Fibroblast of gingiva (primary cell): ENCODE results near the gene DCAF10.
A peak's percentile ranks its signal among the peaks of the same experiment; 100 is the strongest.
"Not testable (repeated sequence)": the region's sequence is repeated elsewhere in the genome, so short reads cannot be mapped to it uniquely, and the experiment has no call there.

Experiments used
- DNase-seq: peaks from one replicate; pipeline ENCODE4 v3.0.0-alpha.2; 2011; ENCODE audit warnings: low read depth

DCAF10 gene

DNA sequence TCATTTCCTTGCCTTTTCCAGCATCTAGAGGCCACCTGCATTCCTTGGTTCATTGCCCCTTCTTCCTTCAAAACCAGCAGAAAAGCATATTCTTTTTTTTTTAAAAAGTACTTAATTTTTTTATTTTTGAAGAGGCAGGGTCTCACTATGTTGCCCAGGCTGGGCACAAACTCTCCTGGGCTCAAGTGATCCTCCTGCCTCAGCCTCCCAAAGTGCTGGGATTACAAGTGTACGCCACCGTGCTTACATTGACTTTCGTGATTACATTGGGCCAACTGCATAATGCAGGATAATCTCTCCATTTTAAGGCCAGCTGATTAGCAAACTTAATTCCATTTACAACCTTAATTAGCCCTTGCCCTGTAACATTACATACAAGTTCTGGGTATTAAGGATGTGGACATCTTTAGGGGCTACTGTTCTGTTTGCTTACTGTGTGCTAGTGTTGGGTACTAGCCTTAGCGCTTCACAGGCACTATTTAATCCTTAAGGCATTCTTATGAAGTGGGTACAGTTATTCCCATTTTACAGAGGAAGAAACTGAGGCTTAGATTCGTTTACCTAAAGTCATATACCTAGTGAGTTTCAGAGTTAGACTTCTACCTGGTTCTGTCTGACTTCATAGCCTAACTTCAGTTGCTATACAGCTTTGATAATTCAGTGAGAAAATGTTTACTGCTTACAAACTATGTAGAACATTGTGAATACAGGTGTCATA lies 69.6 kb downstream of the DCAF10 start:
- DNase-seq: no peak

DNA sequence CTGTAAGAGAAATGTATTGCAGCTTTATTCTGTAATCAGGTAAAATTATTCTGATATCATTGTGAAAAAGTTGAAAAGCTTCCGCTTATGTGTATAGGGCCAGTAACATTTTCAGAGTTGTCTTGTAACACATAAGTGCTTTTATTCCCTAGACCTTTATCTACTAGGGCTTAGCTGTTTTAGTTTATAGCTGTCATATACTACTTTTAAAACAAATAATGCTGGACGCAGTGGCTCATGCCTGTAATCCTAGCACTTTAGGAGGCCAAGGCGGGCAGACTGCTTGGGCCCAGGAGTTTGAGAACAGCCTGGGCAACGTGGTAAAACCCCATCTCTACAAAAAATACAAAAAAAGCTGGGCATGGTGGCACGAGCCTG lies 70.2 kb downstream of the DCAF10 start:
- DNase-seq: no peak

DNA sequence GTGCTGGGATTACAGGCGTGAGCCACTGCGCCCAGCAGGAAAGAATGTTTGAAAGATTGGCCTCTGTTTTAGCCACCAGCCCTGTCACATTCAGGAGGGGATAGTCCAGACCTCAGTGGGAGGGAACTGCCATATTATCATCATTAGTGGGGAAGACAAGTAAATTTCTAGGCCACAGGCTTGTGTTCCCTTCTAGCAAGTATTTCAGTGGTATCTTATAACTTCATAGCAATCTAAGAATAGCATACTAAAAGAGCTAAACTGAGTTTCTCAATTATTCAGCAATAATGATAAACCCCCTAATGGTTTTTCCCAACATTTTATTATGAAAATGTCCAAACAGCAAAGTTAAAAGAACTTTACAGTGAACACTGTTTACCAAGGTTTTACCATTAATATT lies 73.4 kb downstream of the DCAF10 start:
- no peak for DNase-seq

GRCh38 chr9:37876376-37876775 lies 75.8 kb downstream of the DCAF10 start:
- DNase-seq: no peak

DNA sequence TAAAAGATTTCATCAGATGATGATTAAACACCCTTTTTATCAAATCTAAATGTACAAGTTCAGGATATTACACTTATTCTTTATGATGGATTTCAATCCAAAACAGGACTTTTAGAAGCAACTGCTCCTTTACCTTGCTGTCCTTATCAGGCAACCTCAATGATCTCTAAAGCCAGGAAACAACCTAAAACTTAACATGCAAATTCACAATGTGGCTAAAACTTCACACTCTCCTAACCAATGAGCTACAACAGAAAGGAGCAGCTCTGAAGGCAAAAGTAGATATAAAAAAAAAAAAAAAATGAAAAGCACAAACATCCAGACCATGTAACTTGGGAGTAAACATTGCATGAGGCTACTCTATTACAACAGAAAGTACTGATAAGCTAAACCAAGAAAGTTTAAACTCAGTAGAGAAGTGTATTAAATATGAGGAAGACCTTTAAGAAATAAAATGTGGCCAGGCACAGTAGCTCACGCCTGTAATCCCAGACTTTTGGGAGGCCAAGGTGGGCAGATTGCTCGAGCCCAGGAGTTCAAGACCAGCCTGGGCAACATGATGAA lies 80.4 kb downstream of the DCAF10 start:
- no peak for DNase-seq

DNA sequence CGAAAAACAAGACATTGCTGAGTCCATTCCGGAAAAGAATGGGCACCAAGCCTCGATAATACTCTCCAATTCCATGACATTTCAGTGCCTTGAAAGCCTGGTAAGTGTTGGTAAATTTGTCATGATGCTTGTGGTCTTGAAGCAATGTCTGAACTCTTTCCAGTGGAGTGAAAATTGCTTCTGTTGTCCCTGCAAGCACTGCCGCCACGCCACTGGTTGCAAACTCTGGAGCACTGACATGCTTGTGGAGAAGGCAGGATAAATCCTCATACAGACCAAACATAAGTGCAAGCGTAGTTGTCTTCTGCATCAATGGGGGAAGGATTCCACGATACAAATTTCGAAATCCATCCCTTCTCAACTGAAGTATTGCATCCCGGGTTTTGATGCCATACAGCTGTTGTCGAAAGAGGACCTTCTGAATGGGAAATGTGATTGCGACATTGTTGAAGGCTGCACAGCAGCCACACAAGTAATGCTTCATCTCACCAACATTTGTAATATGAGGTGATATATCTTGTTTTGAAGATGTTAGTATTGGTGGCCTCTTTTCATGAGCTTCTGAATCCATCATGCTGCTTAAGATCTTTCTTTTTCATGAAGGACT lies 87.5 kb downstream of the DCAF10 start:
- DNase-seq: peak; percentile 76

GRCh38 chr9:37889536-37889935 lies 88.9 kb downstream of the DCAF10 start:
- DNase-seq: no peak

GRCh38 chr9:37891042-37891441 lies 90.4 kb downstream of the DCAF10 start:
- DNase-seq: not testable (repeated sequence)

DNA sequence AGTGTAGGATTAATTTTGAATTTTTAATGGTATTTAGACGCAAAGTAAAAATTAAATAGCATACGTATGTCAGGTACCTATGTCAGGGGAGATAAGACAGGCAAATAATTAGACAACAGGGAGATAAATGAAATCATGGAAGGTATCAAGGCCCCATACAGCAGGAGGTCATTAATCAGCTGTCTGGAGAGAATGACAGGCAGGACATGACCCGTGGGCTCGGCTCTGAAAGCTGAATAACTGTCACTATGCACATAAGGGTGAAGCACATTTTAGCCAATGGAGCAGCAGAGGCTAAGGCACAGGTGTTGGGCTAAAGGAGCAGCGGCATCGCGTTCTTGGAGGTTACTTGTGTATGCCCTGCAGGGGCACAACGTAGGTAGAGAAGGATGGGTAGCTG lies 91.5 kb downstream of the DCAF10 start:
- no peak for DNase-seq

DNA sequence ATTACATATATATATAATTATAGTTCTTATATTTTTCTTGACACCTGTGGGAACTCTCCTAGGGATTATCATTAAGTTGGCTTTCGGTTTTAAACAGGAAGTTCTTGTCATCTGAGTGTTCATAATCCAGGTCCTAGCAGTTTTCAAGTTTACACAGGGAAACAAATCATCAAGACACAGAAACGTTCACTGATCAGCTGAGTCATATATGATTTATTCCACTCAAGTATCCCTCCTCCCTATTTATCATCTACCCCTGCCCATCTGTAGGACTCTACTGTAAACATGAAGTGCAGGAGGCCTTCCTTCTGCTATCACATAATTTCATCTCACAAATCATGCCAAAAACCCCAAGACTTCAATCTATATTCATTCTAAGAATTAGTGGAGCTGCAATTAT lies 97.1 kb downstream of the DCAF10 start:
- no peak for DNase-seq

DNA sequence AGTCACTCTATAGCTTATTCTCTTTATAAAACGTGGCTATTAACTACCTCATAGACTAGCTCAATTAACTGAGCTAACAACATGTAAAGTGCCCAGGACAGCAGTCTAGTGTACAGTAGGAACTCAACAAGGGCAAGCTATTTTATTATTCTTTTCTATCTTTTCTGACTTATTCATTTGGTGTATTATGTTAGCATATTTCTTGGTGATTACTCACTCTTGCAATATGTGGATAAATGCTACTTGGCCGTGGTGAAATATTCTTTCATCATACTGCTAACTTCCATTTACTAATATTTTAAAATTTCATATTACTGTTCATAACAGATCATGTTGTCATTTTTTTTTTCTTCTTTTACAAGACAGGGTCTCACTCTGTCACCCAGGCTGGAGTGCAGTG lies 98.4 kb downstream of the DCAF10 start:
- peak; percentile 48 for DNase-seq

DNA sequence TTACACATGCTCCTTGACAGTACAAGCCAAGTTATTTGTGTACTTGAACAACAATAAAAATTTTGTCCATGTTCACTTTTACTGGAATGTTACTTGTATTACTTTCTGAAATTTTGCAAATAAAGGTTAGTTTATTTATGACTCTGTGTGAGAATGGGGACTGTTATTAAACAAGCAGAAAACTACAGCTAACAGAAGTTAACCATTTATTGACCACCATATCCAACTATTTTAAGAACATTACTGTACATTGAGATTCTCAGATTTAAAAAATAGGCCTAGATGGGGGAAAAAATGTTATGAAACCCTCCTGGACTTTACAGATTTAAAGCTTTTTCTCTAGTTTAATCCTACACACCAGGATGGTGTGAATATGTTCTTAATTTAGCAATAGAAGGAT lies 101.5 kb downstream of the DCAF10 start:
- no peak for DNase-seq

DNA sequence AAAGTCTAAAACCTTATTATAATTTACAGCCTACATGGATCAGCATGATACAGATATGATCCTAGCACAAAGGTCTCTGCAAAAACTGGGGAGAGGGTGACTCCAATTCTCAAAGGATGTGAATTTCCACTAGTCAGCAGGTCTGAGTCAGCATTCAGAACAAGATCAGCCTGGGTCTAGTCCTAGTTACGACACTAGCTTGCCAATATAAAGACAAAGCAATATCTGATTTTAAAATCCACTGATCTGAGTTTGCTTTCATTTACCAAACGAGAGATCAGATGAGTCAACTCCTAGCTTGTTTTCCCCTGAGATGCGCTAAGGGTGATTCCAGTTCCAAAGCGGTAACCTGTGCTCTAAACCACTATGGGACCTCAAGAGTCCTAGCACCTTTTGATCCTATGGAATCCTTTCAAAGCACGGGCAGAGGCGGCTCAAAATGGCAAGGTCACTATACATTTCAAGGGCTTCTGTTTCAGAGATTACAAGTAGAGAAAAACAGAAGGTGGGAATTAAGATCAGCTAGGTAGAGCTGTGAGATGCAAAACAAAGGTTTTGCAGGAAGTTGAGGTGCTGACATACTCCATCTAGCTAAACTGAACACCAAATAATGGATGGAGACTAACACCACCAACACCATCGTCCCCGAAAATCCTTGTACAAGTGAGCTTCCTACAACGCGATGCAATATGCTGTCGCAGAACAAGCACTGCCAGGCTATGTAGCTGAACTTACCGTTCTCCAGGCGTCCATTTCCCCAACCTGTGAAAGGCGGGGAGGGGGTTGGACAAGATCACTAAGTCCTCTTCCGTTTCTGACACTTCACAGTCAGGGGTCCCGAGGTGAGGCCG lies 102.4 kb downstream of the DCAF10 start:
- DNase-seq: peak; percentile 48

DNA sequence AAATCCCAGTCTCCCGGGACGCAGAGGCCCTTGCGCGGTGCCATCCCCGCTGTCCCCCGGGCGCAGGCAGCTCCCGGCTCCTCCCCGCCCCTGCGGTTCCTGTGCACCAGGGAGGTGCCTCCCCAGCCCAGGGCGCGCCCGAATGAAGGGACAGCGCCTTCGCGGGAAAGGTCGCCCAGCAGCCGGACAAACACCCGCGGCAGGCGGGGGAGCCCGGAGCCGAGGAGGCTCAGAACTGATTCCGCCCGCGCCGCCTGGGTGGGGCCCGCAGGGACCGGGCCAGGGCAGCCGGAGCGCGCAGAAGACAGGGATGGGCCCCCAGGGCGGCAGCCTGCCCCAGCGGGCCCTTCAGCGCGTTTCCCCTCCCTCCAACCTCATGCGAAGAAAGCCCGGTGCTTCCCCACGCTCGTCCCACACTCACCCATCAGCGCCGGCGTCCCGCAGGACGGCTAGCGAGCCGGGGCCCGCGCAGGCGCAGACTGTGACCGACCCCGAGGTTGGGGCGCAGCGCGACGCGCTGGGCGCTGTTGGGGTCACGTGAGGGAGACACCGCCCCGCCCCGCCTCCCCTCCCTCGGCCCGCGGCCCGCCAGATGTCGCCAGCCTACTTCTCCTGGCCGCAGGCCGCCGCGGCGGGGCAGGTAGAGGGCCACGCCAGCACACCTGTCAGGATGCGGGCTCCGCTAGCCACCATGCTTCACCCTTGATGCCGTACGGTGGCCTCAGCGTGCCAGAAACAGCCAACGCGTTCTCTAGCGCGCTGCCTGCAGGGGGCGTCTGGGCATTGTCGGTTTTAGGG lies 103.2 kb downstream of the DCAF10 start, which contains the start of gene SLC25A51:
Gene SLC25A51, minus strand, starts transcription at position 481 of the 798 bp plus-strand sequence. CDS start 15,577 bp downstream, outside the sequence.
- DNase-seq: peak; percentile 91

- DNase-seq: peak; percentile 42
Observed at GRCh38 chr9:37904445-37905130, 104.0 kb downstream of the DCAF10 start.

DNA sequence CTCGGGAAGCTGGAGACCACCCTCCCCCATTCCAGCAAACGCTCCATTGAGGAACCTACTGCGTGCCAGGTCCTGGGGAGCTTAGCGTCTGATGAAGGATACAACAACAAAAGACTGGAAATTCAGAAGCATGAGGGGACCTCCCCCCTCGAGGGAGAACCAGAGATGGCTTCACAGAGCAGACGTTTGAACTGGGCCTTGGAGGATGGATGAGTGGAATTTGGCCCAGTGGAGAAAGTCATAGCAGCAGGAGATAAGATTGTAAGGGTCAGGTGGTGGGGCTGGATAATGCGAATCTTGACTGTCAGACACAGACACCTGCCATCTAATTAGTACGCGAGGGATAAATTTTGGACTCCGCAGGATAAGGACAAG lies 104.5 kb downstream of the DCAF10 start:
- DNase-seq: no peak

DNA sequence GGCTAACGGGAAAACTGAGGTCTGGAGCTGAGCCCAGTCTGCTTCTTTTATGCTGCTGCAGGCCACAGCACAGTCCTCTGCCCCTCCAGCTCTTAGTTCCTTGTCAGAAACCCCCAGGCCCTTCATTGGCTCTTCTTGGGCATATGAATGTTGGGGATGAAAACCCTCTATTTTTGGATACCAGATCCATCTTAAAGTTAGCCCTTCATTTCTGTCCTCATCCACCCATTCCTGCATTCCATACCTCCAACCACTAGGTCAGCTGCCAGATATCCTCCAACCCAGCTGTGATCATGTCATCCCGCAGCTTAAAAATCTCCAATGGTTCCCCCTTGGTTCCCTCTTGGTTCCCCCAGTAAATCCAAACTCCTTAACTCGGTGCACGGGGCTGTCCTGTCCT lies 105.2 kb downstream of the DCAF10 start:
- no peak for DNase-seq

- no peak for DNase-seq
Observed at GRCh38 chr9:37906312-37907239, 106.0 kb downstream of the DCAF10 start.

DNA sequence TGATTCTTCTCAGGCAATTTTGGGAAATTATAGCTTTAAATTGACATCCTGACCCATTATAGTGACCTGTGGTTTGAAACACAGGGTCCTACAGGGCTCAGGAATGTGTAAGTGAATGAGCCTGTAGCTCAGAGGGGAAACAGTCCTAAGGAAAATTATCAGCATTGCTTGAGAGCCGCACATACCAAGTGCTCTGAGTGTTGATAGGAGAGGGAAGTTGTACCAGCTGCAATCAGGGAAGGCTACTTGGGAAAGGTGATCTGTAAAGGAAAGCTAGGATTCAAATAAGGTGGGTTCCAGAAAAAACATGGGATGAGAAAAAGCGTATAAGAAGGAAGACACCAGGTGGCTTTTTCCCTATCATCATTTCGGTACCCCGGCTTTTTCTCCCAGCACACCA lies 107.7 kb downstream of the DCAF10 start:
- no peak for DNase-seq

GRCh38 chr9:37908698-37909186 lies 108.1 kb downstream of the DCAF10 start:
- DNase-seq: peak; percentile 87
